HG03280 (cell line): ENCODE results near the gene CDC42EP1.
"Not testable (repeated sequence)": the region's sequence is repeated elsewhere in the genome, so short reads cannot be mapped to it uniquely, and the experiment has no call there.

Experiments
- ATAC-seq: cut with Tn5 transposase; IDR thresholded peaks from one replicate; pipeline ENCODE4 v1.9.1; 2021; ENCODE audit warnings: mild to moderate bottlenecking, moderate library complexity; ENCODE audit not compliant: unreplicated experiment

Gene CDC42EP1, protein sequence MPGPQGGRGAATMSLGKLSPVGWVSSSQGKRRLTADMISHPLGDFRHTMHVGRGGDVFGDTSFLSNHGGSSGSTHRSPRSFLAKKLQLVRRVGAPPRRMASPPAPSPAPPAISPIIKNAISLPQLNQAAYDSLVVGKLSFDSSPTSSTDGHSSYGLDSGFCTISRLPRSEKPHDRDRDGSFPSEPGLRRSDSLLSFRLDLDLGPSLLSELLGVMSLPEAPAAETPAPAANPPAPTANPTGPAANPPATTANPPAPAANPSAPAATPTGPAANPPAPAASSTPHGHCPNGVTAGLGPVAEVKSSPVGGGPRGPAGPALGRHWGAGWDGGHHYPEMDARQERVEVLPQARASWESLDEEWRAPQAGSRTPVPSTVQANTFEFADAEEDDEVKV

DNA sequence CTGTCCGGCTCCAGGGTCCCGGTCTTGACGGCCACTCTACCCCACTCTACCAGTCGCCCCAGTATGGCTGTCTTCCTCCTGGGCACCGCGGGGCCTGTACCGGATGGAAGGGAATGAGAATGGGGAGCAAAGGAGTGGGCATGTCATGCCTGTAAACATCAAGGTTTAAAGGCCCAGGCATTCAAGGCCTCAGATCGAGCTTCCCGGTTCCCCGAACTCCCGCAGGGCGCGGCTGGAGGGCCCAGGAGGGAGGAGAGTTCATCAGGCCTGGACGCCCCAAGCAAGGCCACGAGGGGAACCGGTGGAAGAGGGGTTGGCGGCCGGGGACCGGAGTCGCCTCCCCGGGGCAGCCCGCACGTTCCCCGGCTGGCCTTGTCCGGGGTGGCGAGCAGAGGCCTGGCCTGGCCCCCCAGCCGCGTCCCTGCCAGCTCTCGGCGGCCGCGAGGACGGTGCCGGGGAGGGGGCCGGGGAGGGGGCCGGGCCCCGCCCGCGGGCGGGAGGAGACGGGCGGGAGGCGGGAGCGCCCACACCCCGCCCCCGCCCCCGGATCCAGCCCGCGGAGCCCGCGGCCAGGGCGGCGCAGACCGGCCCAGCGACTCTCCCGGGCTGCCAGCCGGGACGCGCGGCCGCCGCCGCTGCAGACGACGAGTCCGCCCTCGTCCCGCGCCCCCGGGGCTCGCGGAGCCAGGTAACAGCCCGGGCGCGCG is at the start of gene CDC42EP1:
CDC42EP1 (plus strand) TSS at position 580 of the 707 bp plus-strand sequence. CDS start 5,870 bp downstream, outside the sequence.
- no peak for ATAC-seq

DNA sequence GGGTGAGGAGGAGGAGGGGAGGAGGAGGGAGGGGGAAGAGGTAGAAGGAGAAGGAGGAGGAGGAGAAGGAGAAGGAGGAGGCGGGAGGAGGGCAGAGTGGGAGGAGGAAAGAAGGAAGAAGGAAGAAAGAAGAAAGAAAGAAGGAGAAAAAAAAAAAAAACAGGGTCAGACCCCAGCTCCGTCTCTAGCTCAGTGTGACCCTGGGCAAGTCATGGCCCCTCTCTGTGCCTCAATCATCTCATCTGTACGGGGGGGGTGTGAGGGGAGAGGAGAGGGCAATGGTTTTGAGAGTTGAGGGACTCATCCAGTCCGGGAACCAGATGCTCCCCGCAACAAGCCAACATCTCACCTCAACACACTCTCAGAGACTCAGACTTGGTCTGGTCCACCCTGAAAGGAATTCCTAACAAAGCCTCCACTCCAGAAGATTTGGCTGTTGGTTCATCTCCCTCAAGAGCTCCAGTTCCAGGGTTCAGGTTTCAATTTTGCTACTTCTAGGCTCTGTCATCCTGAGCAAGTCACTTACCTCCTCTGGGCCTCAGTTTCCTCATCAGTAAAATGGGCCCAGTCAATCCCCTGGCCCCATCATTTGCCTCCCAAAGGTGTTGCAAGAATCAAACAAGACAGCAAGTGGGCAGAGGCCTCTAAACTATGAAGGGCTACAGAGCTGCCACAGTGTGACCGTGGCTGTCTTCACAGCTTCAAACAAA is 48.7 kb upstream of the CDC42EP1 start:
- ATAC-seq, result no peak

DNA sequence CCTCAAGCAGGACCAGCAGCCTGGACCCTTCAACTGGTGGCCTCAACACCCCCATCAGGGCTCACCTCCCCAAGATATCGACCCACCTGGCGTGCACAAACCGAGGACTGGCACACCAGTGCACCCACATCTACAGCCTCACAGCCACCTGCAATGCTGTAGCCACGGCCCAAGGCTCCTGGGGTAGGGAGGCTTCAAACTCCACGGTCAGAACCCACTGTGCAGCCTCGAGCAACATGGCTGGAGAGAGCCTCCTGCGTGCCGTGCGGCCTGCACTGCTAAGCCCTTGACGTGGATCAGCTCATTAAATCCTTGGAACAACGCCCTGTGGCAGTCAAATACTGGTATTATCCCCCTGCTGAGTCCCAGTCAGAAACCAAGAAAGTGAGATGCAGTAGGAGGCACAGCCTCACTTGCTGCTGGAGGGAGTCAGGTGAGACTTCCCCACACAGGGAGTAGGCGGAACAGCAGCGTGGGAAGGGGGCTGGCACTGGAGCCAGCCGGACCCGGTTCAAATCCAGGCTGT is 45.7 kb upstream of the CDC42EP1 start:
- no peak for ATAC-seq

DNA sequence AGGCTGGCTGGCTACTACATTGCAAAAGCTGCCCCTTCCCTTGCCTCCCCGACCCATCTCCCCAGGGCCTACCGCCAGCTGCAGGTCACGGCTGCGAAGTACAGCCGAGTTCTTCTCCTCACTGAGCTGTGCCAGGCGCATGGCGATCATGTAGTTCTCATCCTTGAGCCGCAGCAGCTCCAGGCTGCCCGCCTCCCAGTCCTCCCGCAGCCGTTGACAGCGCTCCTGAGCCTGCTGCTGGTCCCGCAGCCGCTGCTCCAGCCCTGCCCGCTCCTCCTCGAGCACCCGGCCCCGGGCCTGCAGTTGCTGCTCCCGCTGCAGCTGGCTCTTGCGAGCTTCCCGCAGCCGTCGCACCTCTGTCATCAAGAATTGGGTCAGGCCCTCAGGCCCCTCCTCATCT is 44.4 kb upstream of the CDC42EP1 start:
- ATAC-seq, result no peak

DNA sequence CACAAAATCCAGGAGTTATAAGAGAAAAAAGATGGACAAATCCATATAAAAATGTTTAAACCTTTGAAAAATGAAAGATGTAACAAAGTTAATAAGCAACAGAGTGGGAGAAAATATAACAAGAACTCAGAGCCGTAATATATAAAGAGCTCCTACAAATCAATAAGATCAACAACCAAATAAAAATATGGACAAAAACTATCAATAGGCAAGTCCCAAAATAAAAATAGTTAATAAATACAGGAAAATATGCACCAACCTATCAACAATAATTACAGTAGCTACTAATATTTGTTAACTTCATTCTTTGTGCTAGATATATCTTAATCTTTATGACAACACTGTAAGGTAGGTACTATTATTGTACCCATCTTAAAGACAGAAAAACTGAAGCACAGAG is 43.8 kb upstream of the CDC42EP1 start:
- no peak for ATAC-seq

DNA sequence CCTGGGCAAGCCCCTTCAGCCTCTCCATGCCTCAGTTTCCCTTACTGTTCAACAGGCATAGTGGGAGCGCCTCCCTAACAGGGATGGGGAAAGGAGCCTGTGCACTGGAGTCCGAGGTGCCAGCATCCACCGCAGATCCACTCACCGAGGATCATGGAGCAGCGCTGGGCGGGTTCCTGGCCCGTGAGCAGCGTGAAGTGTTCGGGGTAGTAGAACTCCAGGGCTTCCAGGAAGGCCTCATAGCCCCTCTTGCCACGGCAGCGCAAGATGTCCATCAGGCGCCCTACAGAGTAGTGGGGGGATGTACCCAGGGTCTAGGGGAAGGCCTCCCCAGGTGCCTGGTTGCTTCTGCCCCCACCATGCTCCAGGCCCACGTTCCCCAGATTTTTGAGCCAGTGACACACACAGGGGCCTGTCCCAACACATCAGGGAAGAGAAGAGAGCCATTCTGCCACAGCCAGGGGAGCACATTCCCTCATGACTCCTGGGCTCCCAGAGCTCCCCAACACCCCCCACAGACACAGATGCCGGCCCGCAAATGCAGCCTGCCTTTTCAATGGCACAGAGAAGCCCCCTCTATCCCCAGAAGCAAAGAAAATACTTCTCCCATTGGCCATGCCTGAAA is 42.3 kb upstream of the CDC42EP1 start:
- ATAC-seq, result no peak

DNA sequence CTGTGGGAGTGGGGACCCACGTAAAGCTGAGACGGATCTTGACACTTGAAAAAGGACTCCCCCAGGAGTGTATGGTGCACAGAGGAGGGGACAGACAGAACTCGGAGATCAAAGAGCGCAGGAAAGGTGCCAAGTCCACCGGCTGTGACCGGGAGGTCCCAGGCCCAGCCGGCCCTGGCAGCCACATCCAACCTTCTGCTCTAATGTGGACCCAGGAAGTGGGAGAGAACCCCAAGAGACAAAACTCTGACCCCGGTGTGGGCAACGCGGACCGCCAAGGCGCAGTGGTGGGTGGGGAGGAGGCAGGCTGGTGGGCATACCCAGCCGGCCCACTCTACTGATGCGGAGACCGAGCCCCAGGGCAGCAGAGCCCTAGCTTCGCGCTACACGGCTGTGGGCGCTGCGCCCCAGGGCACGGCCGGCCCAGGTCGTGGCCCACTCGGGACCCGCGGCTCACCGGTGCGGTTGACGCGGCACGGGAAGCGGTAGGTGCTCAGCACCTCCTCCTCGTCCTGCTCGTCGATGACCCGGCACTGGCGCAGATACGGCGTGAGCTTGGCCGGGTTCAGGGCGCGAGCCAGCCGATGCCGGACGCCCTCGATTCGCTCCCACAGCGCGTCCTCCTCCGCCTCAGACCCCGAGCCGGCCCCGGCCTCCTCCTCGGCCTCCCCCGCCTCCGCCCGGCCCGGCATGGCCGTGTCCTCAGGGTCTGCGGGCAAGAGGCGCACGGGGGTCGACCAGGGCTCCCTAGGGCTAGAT is 41.6 kb upstream of the CDC42EP1 start:
- ATAC-seq, result no peak

DNA sequence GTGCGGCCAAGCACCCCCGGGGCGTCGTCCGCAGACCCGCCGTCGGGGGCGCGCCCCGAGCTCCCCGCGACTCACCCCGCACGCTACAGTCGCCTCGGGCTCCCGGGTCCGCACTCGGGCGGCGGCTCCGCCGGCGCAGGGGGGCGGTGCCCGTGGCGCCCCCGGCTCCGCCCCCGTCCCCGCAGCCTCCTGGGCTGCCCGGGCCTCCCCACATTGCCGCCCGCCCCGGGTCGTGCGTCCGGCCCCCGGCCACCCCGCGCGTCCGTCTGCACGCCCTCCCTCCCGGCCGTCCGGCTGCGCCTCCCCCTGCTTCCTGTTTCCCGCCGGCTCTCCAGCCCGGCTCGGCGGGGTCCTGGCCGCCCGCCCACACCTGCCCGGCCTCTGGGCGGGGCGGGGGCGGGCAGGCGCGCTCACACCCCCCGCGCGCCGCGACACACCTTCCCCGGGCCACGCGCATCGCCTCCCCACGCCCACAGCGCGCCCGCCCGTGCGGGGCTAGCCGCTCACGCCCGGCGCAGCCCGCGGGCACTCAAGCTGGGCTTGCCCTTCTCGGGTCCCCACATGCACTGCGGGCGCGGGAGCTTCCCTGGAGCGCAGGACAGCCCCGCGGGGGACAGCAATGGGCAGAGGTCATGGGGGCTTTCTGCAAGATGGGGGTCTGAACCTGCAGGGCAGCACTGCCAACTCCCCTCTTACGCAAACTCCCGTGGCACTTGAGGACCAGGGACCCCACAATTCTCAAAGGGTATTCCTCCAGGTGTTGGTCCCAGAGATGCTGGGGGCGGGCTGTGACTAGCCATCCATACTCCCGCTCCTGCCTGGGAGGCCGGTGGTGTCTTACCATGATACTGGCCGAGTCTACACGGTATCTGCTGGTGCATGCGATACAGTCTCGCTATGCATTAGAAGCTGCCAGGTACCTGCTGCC is 40.7 kb upstream of the CDC42EP1 start, which contains the start of gene CARD10:
CARD10 (minus strand) TSS at position 148 of the 928 bp plus-strand sequence. CDS start 215 bp downstream, outside the sequence.
- ATAC-seq, result no peak

DNA sequence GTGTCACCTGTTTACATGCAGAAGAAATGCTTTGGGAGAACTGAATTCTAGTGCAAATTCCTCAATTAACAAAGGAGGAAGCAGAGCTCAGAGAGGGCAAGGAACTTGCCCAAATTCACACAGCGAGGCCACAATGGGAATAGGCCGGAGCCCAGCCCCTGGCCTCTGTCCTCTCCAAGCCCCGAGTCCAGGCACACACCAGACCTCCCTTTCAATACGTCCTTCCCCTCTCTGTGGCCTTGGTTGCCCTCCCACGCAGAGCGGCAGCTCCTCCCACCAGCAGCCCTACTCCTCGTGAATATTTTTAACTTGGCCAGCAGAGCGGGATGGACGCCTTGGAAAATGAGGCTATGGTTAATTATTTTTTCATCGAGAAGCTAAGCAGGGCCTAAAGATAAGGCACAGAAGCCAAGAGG is 39.5 kb upstream of the CDC42EP1 start:
- ATAC-seq, result no peak

DNA sequence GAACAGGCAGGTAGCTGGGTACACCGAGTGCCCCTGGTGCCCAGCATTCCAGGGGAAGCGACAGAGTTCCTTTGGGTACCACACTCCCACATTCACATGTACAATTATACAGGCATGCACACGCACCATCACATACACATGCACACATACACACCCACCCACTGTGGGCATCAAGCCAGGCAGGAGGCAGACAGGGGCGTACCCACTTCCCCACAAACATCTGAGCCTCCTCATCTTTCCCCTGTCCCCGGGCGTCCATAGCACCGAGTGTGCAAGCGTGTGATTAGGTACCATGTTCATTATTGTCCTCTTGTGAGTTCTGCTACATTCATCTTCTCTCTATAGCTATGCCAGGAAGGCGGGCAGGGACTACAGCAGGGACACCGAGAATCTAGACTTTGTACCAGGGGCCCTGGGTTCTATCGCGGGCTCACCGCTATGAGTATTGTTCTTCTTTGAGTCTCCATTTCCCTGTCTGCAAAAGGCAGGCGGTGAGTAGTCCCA is 39.0 kb upstream of the CDC42EP1 start:
- ATAC-seq, result no peak

DNA sequence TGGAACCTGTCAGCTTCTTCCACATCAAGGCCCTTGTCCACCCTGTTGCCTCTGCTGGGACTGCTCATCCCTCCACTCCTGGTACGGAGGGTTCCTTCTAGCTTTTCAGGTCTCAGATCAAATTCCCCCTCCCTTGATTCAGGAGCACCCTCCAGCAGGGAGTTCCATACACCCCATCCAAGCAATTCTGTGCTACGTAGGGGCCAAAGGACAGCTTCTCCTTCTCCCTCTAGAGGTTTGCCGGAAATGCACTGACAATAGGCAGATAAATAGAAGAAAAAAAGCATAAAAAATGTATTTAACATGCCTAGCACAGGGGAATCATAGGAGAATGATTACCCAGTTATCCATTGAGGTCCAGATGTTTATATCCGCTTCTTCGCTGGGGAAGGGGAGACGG is 37.8 kb upstream of the CDC42EP1 start:
- ATAC-seq, result no peak

DNA sequence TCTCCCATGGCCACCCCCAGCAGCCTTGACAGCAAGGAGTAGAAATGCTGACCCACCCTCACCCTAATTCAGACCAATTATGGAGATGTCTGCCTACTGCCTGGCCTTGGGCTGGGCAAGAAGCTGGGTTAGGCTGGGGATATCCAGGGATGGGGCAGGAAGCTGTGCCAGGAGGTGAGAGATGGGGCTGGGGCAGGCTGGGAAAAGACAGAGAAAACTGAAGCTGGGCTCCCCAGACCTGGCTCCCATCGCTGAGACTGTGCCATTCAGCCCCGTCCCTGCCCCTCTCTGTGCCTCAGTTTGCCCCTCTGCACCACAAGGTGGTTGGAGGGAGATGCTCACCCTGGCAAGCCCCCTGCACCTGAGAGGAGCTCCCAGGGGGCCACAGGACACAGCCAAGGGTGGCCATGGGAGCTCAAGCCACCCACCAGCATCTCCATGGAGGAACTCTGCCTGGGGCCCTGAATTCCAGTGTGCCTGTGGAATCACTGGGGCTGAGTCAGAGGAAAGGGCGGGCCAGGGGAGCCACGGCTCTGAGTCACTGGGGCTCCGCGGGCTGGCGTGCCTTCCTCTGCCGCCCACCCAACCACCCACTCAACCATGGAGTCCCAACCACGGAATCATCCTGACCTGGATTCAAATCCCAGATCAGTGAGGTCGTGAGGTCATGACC is 35.1 kb upstream of the CDC42EP1 start:
- ATAC-seq, result no peak

DNA sequence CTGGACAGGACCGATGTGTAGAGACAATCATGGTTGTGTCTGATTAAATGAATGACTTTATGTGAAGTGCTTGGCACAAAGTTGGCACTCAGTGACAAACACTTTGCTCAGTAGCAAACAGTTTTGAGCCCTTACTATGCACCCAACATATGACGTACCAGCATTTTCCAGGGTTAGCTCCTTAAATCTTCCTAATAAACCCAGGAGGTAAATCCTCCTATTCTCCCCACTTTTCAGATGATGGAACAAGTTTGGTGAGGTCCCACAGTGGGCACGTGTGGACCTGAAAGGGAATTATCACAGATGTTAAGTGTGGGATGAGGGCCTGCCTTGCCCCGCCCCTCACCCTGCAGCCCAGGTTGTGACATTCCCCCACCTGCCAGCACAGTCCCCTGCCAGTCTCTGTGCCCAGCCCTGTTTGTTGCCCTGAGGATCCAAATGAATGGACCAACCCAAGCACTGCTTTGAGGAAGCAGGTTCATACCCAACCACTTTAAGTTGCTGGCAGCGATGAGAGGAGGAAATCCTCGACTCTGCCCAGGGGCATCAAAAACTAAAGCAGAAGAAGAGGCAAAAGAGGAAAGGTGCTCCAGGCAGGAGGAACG is 34.4 kb upstream of the CDC42EP1 start:
- ATAC-seq, result no peak

DNA sequence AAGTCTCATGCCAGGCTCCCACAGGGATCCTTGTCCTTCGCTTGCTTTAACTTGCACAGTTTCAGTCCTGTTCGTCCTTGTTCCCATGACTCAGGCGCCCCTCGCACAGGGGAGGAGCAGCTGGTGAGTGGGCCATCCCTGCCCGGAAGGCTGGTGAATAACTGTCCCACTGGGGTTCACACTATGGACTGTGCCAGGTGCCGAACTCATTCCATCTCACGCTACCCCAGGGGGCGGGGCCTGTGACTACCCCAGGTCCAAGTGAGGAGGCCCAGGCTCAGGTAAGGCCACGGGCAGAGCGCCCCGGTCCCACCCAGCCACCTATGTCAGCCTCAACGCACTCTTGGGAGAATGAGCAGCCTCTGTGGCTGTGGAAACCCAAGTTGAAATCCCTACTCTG is 33.9 kb upstream of the CDC42EP1 start:
- ATAC-seq, result no peak

DNA sequence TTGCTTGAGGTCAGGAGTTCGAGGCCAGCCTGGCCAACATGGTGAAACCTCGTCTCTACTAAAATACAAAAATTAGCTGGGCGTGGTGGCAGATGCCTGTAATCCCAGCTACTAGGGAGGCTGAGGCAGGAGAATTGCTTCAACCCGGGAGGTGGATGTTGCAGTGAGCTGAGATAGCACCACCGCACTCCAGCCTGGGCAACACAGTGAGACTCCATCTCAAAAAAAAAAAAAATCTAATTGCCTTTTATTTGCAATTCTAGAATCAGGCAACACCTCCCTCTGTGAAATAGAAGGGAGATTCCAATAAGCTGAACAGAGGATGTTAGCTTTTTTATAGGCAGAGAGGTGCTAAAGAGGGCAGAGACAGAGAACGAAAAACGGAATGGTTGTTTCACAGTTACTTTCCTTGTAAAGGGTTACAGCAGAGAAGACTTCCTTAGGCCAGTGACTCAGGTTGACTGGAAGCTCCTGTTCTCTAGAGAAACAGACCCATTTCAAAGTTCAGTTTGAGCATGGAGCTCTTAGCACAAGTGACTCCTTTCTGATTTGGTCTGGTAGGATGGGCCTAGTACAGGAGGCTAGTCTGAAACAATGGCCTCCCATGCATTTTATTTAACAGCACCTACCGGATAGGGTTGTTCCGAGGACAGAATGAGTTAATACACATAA is 33.1 kb upstream of the CDC42EP1 start:
- not testable (repeated sequence) for ATAC-seq

DNA sequence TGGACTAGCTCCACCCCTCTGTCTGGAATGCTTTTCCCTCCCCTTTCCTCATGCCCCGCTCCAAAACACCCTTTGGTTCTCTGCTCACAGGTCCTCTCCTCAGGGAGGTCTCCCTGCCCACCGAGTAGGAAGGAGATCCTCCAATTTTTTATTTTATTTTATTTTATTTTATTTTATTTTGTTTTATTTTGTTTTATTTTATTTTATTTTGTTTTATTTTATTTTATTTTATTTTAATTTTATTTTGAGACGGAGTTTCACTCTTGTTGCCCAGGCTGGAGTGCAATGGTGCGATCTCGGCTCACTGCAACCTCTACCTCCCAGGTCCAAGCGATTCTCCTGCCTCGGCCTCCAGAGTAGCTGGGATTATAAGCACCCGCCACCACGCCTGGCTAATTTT is 32.3 kb upstream of the CDC42EP1 start:
- not testable (repeated sequence) for ATAC-seq

DNA sequence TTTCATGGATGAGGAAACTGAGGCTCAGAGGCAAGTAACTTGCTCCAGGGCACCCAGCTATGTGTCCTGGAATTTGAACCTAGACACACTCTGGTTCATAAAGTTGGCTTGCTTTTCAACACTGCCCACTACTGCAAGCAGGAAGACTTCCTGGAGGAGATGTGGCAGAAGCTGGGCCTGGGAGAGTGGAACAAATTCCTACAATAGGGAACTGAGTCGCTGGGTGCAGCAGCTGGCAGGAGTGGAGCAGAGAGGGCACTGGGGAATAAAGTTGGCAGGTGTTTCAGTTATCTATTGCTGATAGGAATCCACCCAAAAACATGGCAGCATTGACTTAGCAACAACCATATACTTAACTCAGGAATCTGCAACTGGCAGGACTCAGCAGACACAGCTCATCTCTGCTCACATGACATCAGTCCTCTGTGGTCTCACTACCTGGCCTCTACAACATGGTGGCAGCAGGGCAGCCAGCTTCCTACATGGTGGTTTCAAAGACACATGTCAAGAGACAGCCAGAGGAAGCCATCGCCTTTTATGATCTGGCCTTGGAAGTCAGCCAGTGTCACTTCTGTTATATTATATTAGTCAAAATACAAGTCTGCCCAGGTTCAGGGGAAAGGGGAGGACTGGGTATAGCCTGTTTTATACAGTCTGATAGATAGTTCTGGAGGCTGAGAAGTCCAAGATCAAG is 30.5 kb upstream of the CDC42EP1 start:
- no peak for ATAC-seq
